H1 (cell line): ENCODE data around the gene MEGF11. TPM values are rescaled to one million over a fixed set of nuclear protein-coding genes. Genes with fewer than 3 reads are reported as not detected.

Experiments used
- ATF3 ChIP-seq: IDR thresholded peaks from 2 replicates; pipeline ENCODE4 v1.6.1; 2011; ENCODE audit warnings: low read depth, mild to moderate bottlenecking, low read length; ENCODE audit not compliant: insufficient read depth
- BACH1 ChIP-seq: IDR thresholded peaks from 2 replicates; pipeline ENCODE4 v1.6.1; 2012; ENCODE audit warnings: low read length, improper control_type of control experiment
- BCL11A ChIP-seq, 2 experiments: IDR thresholded peaks; one replicate each; pipeline ENCODE4 v1.6.1; 2011; ENCODE audit warnings: low read depth in 2 of 2, low read length in 2 of 2, mild to moderate bottlenecking in 2 of 2
- CBX8 ChIP-seq: fragments of 300-800, 300-1000 bp; sonication (generic); IDR thresholded peaks from 2 replicates; pipeline ENCODE4 v1.7.1; 2016; ENCODE audit warnings: low read depth, low read length, borderline replicate concordance
- CHD1 ChIP-seq: IDR thresholded peaks from 2 replicates; pipeline ENCODE4 v1.6.1; 2012; ENCODE audit warnings: low read depth, low read length, improper control_type of control experiment
- CTBP2 ChIP-seq: IDR thresholded peaks from 2 replicates; pipeline ENCODE4 v1.7.0; 2011; ENCODE audit warnings: borderline replicate concordance, mild to moderate bottlenecking, moderate library complexity, mixed read lengths, low read length; ENCODE audit not compliant: insufficient read depth, insufficient read length
- GTF2F1 ChIP-seq: IDR thresholded peaks from 2 replicates; pipeline ENCODE4 v1.6.1; 2012; ENCODE audit warnings: low read depth, low read length, improper control_type of control experiment, borderline replicate concordance
- JUN ChIP-seq: IDR thresholded peaks from 2 replicates; pipeline ENCODE4 v1.6.1; 2011; ENCODE audit warnings: low read depth, mild to moderate bottlenecking, improper control_type of control experiment, low read length
- KDM1A ChIP-seq: fragments of 200-600, 300-600 bp; sonication (generic); IDR thresholded peaks from 2 replicates; pipeline ENCODE4 v1.7.1; 2016; ENCODE audit warnings: mild to moderate bottlenecking, low read length, borderline replicate concordance
- MAFK ChIP-seq: IDR thresholded peaks from 2 replicates; pipeline ENCODE4 v1.6.1; 2012; ENCODE audit warnings: low read depth, mild to moderate bottlenecking, improper control_type of control experiment, low read length
- MAX ChIP-seq: IDR thresholded peaks from 2 replicates; pipeline ENCODE4 v1.6.1; 2012; ENCODE audit warnings: inconsistent platforms
- NANOG ChIP-seq: IDR thresholded peaks from 2 replicates; pipeline ENCODE4 v1.6.1; 2011; ENCODE audit warnings: low read length, low read depth, mild to moderate bottlenecking, inconsistent platforms; ENCODE audit not compliant: insufficient read depth, poor library complexity, severe bottlenecking
- NRF1 ChIP-seq: IDR thresholded peaks from 2 replicates; pipeline ENCODE4 v1.6.1; 2011; ENCODE audit warnings: mild to moderate bottlenecking, low read depth, low read length, improper control_type of control experiment
- POLR2AphosphoS5 ChIP-seq: IDR thresholded peaks from 2 replicates; pipeline ENCODE4 v1.6.1; 2011; ENCODE audit warnings: low read depth, low read length
- POU5F1 ChIP-seq: IDR thresholded peaks from 2 replicates; pipeline ENCODE4 v1.6.1; 2011; ENCODE audit warnings: low read depth, mild to moderate bottlenecking, low read length, moderate library complexity
- RFX5 ChIP-seq: IDR thresholded peaks from 2 replicates; pipeline ENCODE4 v1.6.1; 2011; ENCODE audit warnings: low read depth, low read length, improper control_type of control experiment, borderline replicate concordance
- SIX5 ChIP-seq: IDR thresholded peaks from 2 replicates; pipeline ENCODE4 v1.6.1; 2011; ENCODE audit warnings: mild to moderate bottlenecking, low read depth, low read length
- SRF ChIP-seq: IDR thresholded peaks from 2 replicates; pipeline ENCODE4 v1.6.1; 2011; ENCODE audit warnings: mild to moderate bottlenecking, low read depth, low read length, moderate library complexity
- TAF1 ChIP-seq: IDR thresholded peaks from 2 replicates; pipeline ENCODE4 v1.6.1; 2011; ENCODE audit warnings: mild to moderate bottlenecking, low read depth, low read length
- TAF7 ChIP-seq: optimal IDR thresholded peaks from 2 replicates; pipeline ENCODE3; 2011; ENCODE audit warnings: low read depth, mild to moderate bottlenecking, inconsistent platforms, low read length, moderate library complexity, borderline replicate concordance
- TCF12 ChIP-seq: IDR thresholded peaks from 2 replicates; pipeline ENCODE4 v1.6.1; 2011; ENCODE audit warnings: low read depth, mild to moderate bottlenecking, low read length
- TEAD4 ChIP-seq: IDR thresholded peaks from 2 replicates; pipeline ENCODE4 v1.6.1; 2012; ENCODE audit warnings: low read depth, low read length, inconsistent platforms, mixed read lengths
- USF2 ChIP-seq: IDR thresholded peaks from 2 replicates; pipeline ENCODE4 v1.6.1; 2011; ENCODE audit warnings: low read length, improper control_type of control experiment
- polyA plus RNA-seq, 7 experiments: library from polyadenylated mRNA; depleted of rRNA in 3 of 7; stranded (reverse) in 5 of 7; unstranded in 2 of 7; fragments of >200 nt in 5 of 7; fragments of 200-250 nt in 2 of 7; gene quantifications; 1 replicate in 5 of 7; 2 replicates in 1 of 7; 4 replicates in 1 of 7; pipeline versions ENCODE4 v1.2.1 to v1.2.3, GENCODE V29; 2011 to 2013; ENCODE audit warnings: missing spikeins in 2 of 7, mixed read lengths in 2 of 7
- total RNA-seq: library from RNA; stranded (reverse); fragmentation: NEBNext Ultra II Directional; extraction: Animal tissue kit (Norgen Biotek cat#: 25700); gene quantifications from 2 replicates; pipeline ENCODE4 v1.2.1, GENCODE V29; 2021

MEGF11 gene
- total and polyA plus RNA-seq, 2 of the 8 experiments (the other 6 are each of a cell fraction or from before 2014, with no cell fraction given): 4.4 to 4.8 TPM

GRCh38 chr15:66251790-66252684 is 1.5 kb downstream of the MEGF11 start (continued):
- TF ChIP-seq SIX5 (no peak), POU5F1 (no peak), CHD1 (no peak), GTF2F1 (no peak), JUN (no peak), TAF7 (no peak), USF2 (no peak), SRF (no peak), BACH1 (peak; percentile 43; the same call in 1 of the 2 replicates), TAF1 (no peak), MAFK (no peak), TCF12 (no peak), MAX (no peak), KDM1A (no peak; the same call in 1 of the 2 replicates), ATF3 (no peak), RFX5 (no peak), POLR2AphosphoS5 (no peak), TEAD4 (no peak), CTBP2 (no peak), CBX8 (no peak), NANOG (peak; percentile 21), NRF1 (no peak), BCL11A (IDR thresholded peaks at IDR 0.05; ENCODE audit: low read depth in 2 of 2, low read length in 2 of 2) (no peak)
